LNCAP (cell line): Measurements from ENCODE around the gene FAM221B.

Experiments used
- TF ChIP-seq, protein P1 (sequence below): fragments of 450-650 bp; IDR thresholded peaks from 2 replicates; pipeline ENCODE4 v1.5.1; 2017; ENCODE audit warnings: mild to moderate bottlenecking

FAM221B gene, protein sequence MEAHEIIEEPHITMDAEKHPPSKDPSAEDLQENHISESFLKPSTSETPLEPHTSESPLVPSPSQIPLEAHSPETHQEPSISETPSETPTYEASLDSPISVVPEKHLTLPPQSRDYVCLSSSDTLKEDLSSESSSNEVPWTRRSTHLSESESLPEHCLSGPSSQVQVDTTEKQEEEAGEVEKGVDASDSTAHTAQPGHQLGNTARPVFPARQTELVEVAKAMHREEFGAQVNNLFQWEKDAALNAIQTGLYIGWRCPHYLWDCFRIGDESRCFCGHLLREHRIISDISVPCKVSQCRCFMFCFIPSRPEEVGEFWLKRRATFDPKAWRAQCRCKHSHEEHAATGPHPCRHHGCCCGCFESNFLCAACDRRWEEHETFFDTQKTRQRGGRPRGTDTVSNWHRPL

DNA sequence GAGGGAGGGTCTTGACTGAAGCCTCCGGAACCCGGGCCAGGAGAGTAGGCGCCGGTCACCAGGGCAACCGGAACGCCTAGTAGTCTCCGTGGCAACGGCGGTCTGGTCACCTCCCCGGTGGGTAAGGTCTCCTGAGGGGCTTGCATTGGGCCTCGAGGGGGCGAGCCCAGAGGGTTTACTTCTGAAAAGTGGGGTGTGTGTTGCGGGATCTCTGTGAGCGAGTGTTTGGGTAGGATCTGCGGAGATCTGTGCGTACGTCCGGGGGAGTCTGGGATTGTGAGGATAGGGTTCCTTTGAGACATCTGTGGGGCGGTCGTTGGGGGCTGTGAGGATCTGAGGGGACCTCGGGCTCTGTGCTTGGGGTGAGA, at the start of gene FAM221B:
FAM221B (minus strand) TSS at position 17 of the 368 bp plus-strand sequence. CDS start 2,571 bp downstream, outside the sequence.
- TF ChIP-seq, protein P1, sequence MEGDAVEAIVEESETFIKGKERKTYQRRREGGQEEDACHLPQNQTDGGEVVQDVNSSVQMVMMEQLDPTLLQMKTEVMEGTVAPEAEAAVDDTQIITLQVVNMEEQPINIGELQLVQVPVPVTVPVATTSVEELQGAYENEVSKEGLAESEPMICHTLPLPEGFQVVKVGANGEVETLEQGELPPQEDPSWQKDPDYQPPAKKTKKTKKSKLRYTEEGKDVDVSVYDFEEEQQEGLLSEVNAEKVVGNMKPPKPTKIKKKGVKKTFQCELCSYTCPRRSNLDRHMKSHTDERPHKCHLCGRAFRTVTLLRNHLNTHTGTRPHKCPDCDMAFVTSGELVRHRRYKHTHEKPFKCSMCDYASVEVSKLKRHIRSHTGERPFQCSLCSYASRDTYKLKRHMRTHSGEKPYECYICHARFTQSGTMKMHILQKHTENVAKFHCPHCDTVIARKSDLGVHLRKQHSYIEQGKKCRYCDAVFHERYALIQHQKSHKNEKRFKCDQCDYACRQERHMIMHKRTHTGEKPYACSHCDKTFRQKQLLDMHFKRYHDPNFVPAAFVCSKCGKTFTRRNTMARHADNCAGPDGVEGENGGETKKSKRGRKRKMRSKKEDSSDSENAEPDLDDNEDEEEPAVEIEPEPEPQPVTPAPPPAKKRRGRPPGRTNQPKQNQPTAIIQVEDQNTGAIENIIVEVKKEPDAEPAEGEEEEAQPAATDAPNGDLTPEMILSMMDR, result no peak

DNA sequence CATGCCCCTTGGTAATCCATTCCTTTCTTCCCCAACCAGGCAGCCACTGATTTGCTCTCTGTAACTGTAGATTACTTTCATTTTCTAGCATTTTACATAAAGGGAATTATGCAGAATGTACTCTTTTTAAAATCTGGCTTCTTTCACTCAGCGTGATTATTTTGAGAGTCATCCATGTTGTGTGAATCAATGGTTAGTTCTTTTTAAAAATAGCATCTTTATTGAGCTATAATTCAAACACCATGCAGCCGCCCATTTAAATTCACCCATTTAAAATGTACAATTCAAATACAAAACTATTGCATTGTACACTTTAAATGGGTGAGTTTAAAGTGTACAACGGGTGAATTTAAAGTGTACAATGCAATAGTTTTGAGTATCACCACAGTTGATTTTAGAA, 44.0 kb upstream of the FAM221B start:
- TF ChIP-seq, protein P1, result no peak

DNA sequence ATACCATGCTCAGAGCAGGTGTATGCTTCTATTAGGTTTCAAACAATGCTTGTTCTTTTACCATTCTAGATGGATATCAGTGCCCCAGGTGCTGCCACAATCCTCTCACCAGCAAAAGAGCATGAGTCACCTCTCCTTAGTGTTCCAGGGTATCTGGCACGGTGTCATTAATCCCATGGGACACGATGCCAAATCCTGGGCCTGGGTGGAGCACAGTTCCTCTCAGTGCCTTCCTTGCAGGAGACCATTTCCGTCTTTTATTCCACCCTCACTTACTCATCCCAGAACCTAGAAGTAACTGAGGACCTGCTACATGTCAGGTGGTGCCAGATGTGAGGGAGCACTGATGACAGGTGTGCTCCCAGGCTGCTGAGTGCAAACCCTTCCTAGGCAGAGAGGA, 43.0 kb upstream of the FAM221B start:
- TF ChIP-seq, protein P1, result no peak

DNA sequence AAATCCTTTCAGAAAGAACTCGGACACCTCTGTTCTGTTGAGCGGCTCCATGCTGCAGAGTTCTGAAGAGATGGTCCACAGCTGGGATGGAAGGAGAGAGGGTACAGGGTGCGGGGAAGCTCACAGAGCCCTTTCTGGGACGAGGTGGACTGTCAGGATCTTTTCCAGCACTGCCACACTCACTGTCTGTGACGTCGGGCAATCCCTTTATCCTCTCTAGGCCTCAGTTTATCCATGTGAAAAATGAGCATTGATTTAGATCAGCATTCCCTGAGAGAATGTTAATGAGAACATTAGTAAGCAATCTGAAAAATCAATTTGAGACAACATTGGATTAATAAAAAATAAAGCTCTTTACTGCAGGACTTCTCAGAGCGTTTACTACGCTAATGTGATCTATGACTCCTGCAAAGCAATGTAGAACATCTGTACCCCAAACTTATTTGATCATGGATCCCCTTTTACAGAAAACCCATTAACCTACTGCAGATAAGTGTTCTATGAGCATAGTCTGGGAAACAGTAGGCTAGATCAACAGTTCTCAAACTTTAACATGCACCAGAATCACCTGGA, 41.9 kb upstream of the FAM221B start, which contains the start of gene OR13J1:
OR13J1 (minus strand) TSS at position 51 of the 573 bp plus-strand sequence; CDS start at position 51, 0 bp downstream.
- TF ChIP-seq, protein P1, result no peak

DNA sequence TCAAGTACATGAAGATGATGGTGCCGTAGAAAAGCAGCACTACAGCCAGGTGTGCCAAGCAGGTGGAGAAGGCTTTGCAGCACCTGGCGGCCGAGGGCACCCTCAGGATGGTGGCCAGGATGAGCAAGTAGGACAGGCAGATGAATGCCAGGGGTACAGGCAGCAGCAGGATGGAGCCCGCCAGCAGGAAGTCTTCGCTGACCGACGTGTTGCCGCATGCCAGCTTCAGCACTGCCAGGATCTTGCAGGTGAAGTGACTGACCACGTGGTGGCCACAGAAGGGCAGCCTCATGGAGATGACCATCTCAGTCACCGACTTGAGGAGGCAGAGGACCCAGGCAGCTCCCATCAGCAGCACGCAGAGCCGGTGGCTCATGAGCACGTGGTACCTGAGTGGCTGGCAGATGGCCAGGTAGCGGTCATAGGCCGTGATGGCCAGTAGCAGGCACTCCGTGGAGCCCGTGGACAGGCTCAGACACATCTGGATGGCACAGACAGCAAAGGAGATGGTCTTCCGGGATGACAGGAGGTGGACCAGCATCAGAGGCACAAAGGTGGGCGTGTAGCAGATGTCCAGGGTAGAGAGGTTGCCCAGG, 41.2 kb upstream of the FAM221B start:
- TF ChIP-seq, protein P1, result no peak

DNA sequence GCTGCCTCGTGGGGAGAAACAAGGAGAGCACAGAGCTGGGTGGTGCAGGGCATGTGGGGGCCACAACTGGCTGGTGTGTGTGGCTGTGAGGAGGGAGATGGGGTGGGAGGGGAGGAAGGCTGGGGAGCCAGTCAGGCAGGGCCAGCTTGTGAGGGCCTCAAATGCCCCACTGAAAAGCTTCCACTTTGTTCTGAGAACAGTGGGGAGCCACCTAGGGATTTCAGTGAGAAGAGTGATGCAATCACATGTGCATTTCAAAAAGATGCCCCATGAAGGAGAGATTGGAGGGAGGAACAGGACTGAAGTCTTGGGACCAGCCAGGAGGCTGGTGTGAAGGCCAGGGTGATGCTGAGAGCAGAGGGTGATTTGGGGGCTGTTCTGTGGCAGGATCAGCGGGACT, 40.4 kb upstream of the FAM221B start:
- TF ChIP-seq, protein P1, result no peak

DNA sequence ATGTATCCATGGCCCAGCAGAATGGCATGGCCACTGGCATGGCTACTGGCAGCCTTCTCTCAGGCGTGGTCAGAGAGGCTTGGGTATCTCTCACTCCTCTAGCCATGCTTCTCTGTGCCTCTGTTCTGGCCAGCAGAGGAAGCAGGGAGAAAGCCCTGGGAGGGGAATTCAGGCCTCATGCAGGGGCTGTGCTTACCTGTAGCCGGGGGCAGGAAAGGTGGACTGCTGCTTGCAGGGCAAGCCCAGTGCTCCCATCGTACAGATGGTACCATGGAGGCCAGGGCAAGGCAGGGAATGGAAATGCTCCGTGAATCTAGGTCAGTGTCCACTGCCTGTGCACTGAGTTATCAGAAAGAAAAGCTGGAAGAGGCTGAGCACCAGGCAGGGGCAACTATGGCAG, 39.0 kb upstream of the FAM221B start:
- TF ChIP-seq, protein P1, result no peak
